ENCODE measurements around the gene OR6B3. TPM values are rescaled to one million over a fixed set of nuclear protein-coding genes. Genes with fewer than 3 reads are reported as not detected.

Gene OR6B3
- total RNA-seq, 1 experiment from 2014 or later: not detected

GRCh38 chr2:240043279-240043989 lies 9.9 kb downstream of the OR6B3 start:
- no peaks in the 10 kb centered on the region for H3K4me1 Mint-ChIP-seq (ENCODE audit: low read depth, unreplicated experiment)
- H3K27me3 Mint-ChIP-seq (ENCODE audit: insufficient read depth, unreplicated experiment): peaks cover 29% of the 10 kb centered on the region
- Histone ChIP-seq H3K9me3 (no peaks in the 10 kb centered on the region), H3K36me3 (ENCODE audit: control insufficient read depth, insufficient read depth, low read length) (no peaks in the 10 kb centered on the region), H3K4me1 (no peaks in the 10 kb centered on the region), H3K27me3 (replicated peaks; ENCODE audit: control insufficient read depth, insufficient read depth, low read length) (peaks cover 1% of the 10 kb centered on the region; the same call in 1 of the 2 replicates), H3K4me3 (ENCODE audit: low read depth, low read length) (no peak overlapping the region)
- no peak overlapping the region for H3K4me3 Mint-ChIP-seq (ENCODE audit: unreplicated experiment)
- no peaks in the 10 kb centered on the region for H3K9me3 Mint-ChIP-seq (ENCODE audit: unreplicated experiment)
- H3K36me3 Mint-ChIP-seq (ENCODE audit: insufficient read depth, unreplicated experiment): no peaks in the 10 kb centered on the region
- H3K27ac Mint-ChIP-seq (ENCODE audit: unreplicated experiment): no peak overlapping the region
- no peak for DNase-seq
- intact Hi-C loops (cut with micrococcal nuclease; ENCODE audit: unreplicated experiment): no loop called here
- CTCF ChIA-PET: interaction anchor here (0.5 to 0.6 kb wide), 2 partner anchors 30 to 398 kb away, joined by 3 read pairs; no protein-coding TSS in a partner anchor
- no TSS peak for BruUV-seq (replicated peaks)
- POLR2A ChIA-PET: interaction anchor here (0.8 kb wide), 1 partner anchor 12 kb away, joined by 16 read pairs; no protein-coding TSS in a partner anchor
- TF ChIP-seq, protein P1, sequence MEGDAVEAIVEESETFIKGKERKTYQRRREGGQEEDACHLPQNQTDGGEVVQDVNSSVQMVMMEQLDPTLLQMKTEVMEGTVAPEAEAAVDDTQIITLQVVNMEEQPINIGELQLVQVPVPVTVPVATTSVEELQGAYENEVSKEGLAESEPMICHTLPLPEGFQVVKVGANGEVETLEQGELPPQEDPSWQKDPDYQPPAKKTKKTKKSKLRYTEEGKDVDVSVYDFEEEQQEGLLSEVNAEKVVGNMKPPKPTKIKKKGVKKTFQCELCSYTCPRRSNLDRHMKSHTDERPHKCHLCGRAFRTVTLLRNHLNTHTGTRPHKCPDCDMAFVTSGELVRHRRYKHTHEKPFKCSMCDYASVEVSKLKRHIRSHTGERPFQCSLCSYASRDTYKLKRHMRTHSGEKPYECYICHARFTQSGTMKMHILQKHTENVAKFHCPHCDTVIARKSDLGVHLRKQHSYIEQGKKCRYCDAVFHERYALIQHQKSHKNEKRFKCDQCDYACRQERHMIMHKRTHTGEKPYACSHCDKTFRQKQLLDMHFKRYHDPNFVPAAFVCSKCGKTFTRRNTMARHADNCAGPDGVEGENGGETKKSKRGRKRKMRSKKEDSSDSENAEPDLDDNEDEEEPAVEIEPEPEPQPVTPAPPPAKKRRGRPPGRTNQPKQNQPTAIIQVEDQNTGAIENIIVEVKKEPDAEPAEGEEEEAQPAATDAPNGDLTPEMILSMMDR (IDR thresholded peaks at IDR 0.05; ENCODE audit: insufficient read depth in 1 of 2, low read depth in 1 of 2, low read length in 1 of 2, severe bottlenecking in 1 of 2, unreplicated experiment in 1 of 2): no peak

- Mint-ChIP-seq H3K4me3 (ENCODE audit: unreplicated experiment) (no peak overlapping the region), H3K27ac (ENCODE audit: unreplicated experiment) (no peak overlapping the region), H3K4me1 (ENCODE audit: low read depth, unreplicated experiment) (no peaks in the 10 kb centered on the region), H3K36me3 (ENCODE audit: insufficient read depth, unreplicated experiment) (no peaks in the 10 kb centered on the region), H3K27me3 (ENCODE audit: insufficient read depth, unreplicated experiment) (peaks cover 26% of the 10 kb centered on the region), H3K9me3 (ENCODE audit: unreplicated experiment) (no peaks in the 10 kb centered on the region)
- Histone ChIP-seq H3K27me3 (replicated peaks; ENCODE audit: control insufficient read depth, insufficient read depth, low read length) (no peaks in the 10 kb centered on the region), H3K4me1 (no peaks in the 10 kb centered on the region), H3K9me3 (no peaks in the 10 kb centered on the region), H3K4me3 (ENCODE audit: low read depth, low read length) (no peak overlapping the region), H3K36me3 (ENCODE audit: control insufficient read depth, insufficient read depth, low read length) (no peaks in the 10 kb centered on the region)
- intact Hi-C loops (cut with micrococcal nuclease; ENCODE audit: unreplicated experiment): no loop called here
- no TSS peak for BruUV-seq (replicated peaks)
- POLR2A ChIA-PET: no interaction called here
- TF ChIP-seq, protein P1 (IDR thresholded peaks at IDR 0.05; ENCODE audit: insufficient read depth in 1 of 2, low read depth in 1 of 2, low read length in 1 of 2, severe bottlenecking in 1 of 2, unreplicated experiment in 1 of 2): no peak
- DNase-seq: no peak
- CTCF ChIA-PET: no interaction called here
Measured at GRCh38 chr2:240042740-240043139, 10.6 kb downstream of the OR6B3 start.

DNA sequence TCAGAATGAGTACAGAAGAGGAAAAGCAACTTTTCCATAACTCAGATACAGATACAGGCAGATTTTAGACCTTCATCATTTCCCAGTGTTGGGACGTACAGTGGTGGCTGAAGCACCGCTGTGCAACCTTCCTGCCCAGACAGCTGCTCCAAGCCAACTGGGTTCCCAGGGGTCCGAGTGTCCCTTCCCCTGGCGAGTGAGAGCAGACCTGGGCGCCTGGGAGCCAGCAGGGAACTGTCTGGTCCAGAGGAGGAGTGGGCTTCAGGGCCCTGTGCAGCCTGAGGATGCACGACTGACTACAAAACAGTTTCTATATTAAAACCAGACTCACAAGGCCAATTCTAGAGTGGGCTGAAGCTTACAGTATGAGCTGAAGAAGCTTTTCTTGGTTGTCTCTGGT lies 12.0 kb downstream of the OR6B3 start:
- Histone ChIP-seq H3K9me3 (no peaks in the 10 kb centered on the region), H3K4me1 (no peaks in the 10 kb centered on the region), H3K27me3 (replicated peaks; ENCODE audit: control insufficient read depth, insufficient read depth, low read length) (no peaks in the 10 kb centered on the region), H3K36me3 (ENCODE audit: control insufficient read depth, insufficient read depth, low read length) (no peaks in the 10 kb centered on the region), H3K4me3 (ENCODE audit: low read depth, low read length) (no peak overlapping the region)
- H3K27ac Mint-ChIP-seq (ENCODE audit: unreplicated experiment): no peak overlapping the region
- no peaks in the 10 kb centered on the region for H3K36me3 Mint-ChIP-seq (ENCODE audit: insufficient read depth, unreplicated experiment)
- CTCF ChIA-PET: no interaction called here
- intact Hi-C loops (cut with micrococcal nuclease; ENCODE audit: unreplicated experiment): no loop called here
- POLR2A ChIA-PET: no interaction called here
- H3K4me1 Mint-ChIP-seq (ENCODE audit: low read depth, unreplicated experiment): no peaks in the 10 kb centered on the region
- H3K9me3 Mint-ChIP-seq (ENCODE audit: unreplicated experiment): no peaks in the 10 kb centered on the region
- H3K4me3 Mint-ChIP-seq (ENCODE audit: unreplicated experiment): no peak overlapping the region
- no TSS peak for BruUV-seq (replicated peaks)
- DNase-seq: no peak
- TF ChIP-seq, protein P1 (IDR thresholded peaks at IDR 0.05; ENCODE audit: insufficient read depth in 1 of 2, low read depth in 1 of 2, low read length in 1 of 2, severe bottlenecking in 1 of 2, unreplicated experiment in 1 of 2): no peak
- H3K27me3 Mint-ChIP-seq (ENCODE audit: insufficient read depth, unreplicated experiment): peaks cover 23% of the 10 kb centered on the region

Data from Caco-2 (cell line).